Measurements from ENCODE around the gene DNAJA2. TPM values are rescaled to one million over a fixed set of nuclear protein-coding genes. Genes with fewer than 3 reads are reported as not detected.

DNAJA2 gene
- total RNA-seq, 4 donors from 2014 or later, result 55.6 to 86.0 (median 62.1) TPM

GRCh38 chr16:46970089-46970488, 3.4 kb downstream of the DNAJA2 start:
- 65 to 74% methylated on average over 2 of the region's 2 CpGs for WGBS, 2 donors
- H3K27me3 ChIP-seq, result no peaks in the 10 kb centered on the region
- peaks cover 38 to 40% of the 10 kb centered on the region in 2 donors for H3K36me3 ChIP-seq
- no peaks in the 10 kb centered on the region for H3K9me3 ChIP-seq
- H3K27ac ChIP-seq, result peak overlapping the region in 2 of 3 donors; percentile 30 to 39
- no peak for TF ChIP-seq POLR2A (IDR thresholded peaks at IDR 0.05)
- TF ChIP-seq CTCF (IDR thresholded peaks at IDR 0.05), result no peak
- peaks cover 13 to 28% of the 10 kb centered on the region in 2 donors for H3K4me1 ChIP-seq
- H3K4me3 ChIP-seq (replicated peaks in 1 of 3), result no peak overlapping the region
- DNase-seq, result peak; percentile 75 to 82
- intact Hi-C loops (cut with DNase I), result no loop called here

GRCh38 chr16:46968063-46968435, 5.4 kb downstream of the DNAJA2 start:
- no peak for DNase-seq
- H3K9me3 ChIP-seq, result no peaks in the 10 kb centered on the region
- no peak overlapping the region for H3K4me3 ChIP-seq (replicated peaks in 1 of 3)
- H3K4me1 ChIP-seq, result peaks cover 13 to 22% of the 10 kb centered on the region in 2 donors
- peaks cover 55 to 60% of the 10 kb centered on the region in 2 donors for H3K36me3 ChIP-seq
- intact Hi-C loops (cut with DNase I), result no loop called here
- TF ChIP-seq CTCF (IDR thresholded peaks at IDR 0.05) (no peak), POLR2A (IDR thresholded peaks at IDR 0.05) (no peak)
- 94 to 95% methylated on average over 2 of the region's 2 CpGs for WGBS, 2 donors
- H3K27me3 ChIP-seq, result no peaks in the 10 kb centered on the region
- no peak overlapping the region for H3K27ac ChIP-seq

- intact Hi-C loops (cut with DNase I), result no loop called here
- TF ChIP-seq CTCF (IDR thresholded peaks at IDR 0.05), result no peak
- Histone ChIP-seq H3K27ac (no peak overlapping the region), H3K4me1 (no peaks in the 10 kb centered on the region), H3K4me3 (replicated peaks in 1 of 3) (no peak overlapping the region), H3K9me3 (no peaks in the 10 kb centered on the region), H3K27me3 (no peaks in the 10 kb centered on the region), H3K36me3 (peaks cover 74 to 84% of the 10 kb centered on the region in 2 donors)
- 94 to 96% methylated on average over 3 of the region's 3 CpGs for WGBS, 2 donors
- no peak for DNase-seq
Observed at GRCh38 chr16:46962629-46963028, 10.8 kb downstream of the DNAJA2 start.

GRCh38 chr16:46961373-46962353, 11.8 kb downstream of the DNAJA2 start:
- H3K36me3 ChIP-seq, result peaks cover 74 to 81% of the 10 kb centered on the region in 2 donors
- TF ChIP-seq CTCF (IDR thresholded peaks at IDR 0.05) (no peak), POLR2A (IDR thresholded peaks at IDR 0.05) (no peak)
- no peak overlapping the region for H3K27ac ChIP-seq
- no peaks in the 10 kb centered on the region for H3K4me1 ChIP-seq
- intact Hi-C loops (cut with DNase I), result no loop called here
- no peak for DNase-seq
- 84 to 87% methylated on average over 9 of the region's 9 CpGs for WGBS, 2 donors
- no peaks in the 10 kb centered on the region for H3K9me3 ChIP-seq
- no peaks in the 10 kb centered on the region for H3K27me3 ChIP-seq
- H3K4me3 ChIP-seq (replicated peaks in 1 of 3), result no peak overlapping the region

GRCh38 chr16:46954562-46954961, 18.9 kb downstream of the DNAJA2 start:
- H3K27me3 ChIP-seq, result no peaks in the 10 kb centered on the region
- intact Hi-C loops (cut with DNase I), result no loop called here
- H3K27ac ChIP-seq, result no peak overlapping the region
- no peaks in the 10 kb centered on the region for H3K4me1 ChIP-seq
- H3K9me3 ChIP-seq, result no peaks in the 10 kb centered on the region
- H3K36me3 ChIP-seq, result peaks cover 43 to 45% of the 10 kb centered on the region in 2 donors
- no peak for TF ChIP-seq CTCF (IDR thresholded peaks at IDR 0.05)
- no peak for TF ChIP-seq POLR2A (IDR thresholded peaks at IDR 0.05)
- no peak for DNase-seq
- H3K4me3 ChIP-seq (replicated peaks in 1 of 3), result no peak overlapping the region
- 94 to 95% methylated on average over 5 of the region's 5 CpGs for WGBS, 2 donors

All from thyroid gland (tissue), 4 donors.